HAP-1 (cell line): ENCODE data around the gene MBD4.
A peak's percentile ranks its signal among the peaks of the same experiment; 100 is the strongest.

Experiments
- DNase-seq, 2 experiments: peaks; one replicate each; pipeline ENCODE4 v3.0.0-alpha.2; 2016 to 2020; ENCODE audit warnings: low spot score in 2 of 2
- H3K27me3 ChIP-seq: fragments of 250-450 bp; sonication (Bioruptor Pico); 2 replicates; pipeline ENCODE4 v1.5.1; 2020; ENCODE audit warnings: low read depth, mild to moderate bottlenecking, moderate library complexity
- H3K36me3 ChIP-seq: fragments of 250-450 bp; sonication (Bioruptor Pico); replicated peaks from 2 replicates; pipeline ENCODE4 v1.5.1; 2020; ENCODE audit warnings: mild to moderate bottlenecking
- H3K4me1 ChIP-seq: fragments of 250-450 bp; sonication (Bioruptor Pico); 2 replicates; pipeline ENCODE4 v1.5.1; 2020; ENCODE audit warnings: mild to moderate bottlenecking
- H3K4me3 ChIP-seq: fragments of 250-450 bp; sonication (Bioruptor Pico); 2 replicates; pipeline ENCODE4 v1.5.1; 2020; ENCODE audit warnings: mild to moderate bottlenecking, moderate library complexity
- H3K9me3 ChIP-seq: fragments of 250-450 bp; sonication (Bioruptor Pico); 2 replicates; pipeline ENCODE4 v1.5.1; 2020; ENCODE audit warnings: mild to moderate bottlenecking, moderate library complexity
- in situ Hi-C: fragments of 300-500 bp; cut with MboI; formaldehyde crosslinking; loops from 3 replicates; pipeline ENCODE4 v1.14.3; 2020; ENCODE audit warnings: low sequenced_read_pairs, inconsistent platforms, mixed read lengths

The MBD4 gene

DNA sequence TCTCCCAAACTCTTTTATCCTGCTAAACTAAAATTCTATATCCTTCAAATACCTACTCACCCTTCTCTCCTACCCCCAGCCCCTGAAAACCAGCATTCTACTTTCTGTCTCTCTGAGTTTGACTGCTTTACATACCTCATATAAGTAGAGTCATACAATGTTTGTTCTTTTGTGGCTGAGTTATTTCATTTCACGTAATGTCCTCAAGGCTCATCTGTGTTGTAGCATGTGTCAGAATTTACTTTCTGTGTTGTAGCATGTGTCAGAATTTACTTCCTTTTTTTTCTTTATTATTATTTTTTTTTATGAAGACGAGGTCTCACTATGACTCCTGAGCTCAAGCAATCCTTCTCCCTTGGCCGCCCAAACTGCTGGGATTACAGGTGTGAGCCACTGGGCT lies 20.4 kb upstream of the MBD4 start:
- Histone ChIP-seq H3K36me3 (no peaks in the 10 kb centered on the region), H3K4me1 (no peaks in the 10 kb centered on the region), H3K4me3 (no peak overlapping the region), H3K9me3 (no peaks in the 10 kb centered on the region), H3K27me3 (no peaks in the 10 kb centered on the region)
- DNase-seq = no peak
- in situ Hi-C loops = no loop called here

DNA sequence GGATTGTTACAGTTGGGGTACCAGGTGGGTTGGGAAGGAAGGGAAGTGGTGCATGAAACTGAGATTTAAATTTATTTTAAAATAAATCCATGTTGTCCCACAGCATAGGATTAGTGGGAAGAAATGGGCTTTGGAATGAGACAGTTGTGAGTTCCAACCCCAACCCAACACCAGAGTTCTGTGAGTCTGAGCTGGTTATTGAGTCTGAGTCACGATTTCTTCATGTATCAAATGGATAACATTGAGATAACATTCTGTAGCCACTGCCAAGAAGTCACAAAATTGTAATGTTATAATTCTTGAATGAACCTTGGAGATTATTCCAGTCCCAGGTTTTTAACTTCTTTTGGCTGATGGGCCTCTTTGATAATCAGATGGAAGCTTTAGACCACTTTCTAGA lies 14.0 kb upstream of the MBD4 start:
- DNase-seq = no peak
- in situ Hi-C loops = no loop called here
- no peaks in the 10 kb centered on the region for H3K27me3 ChIP-seq
- H3K36me3 ChIP-seq = no peaks in the 10 kb centered on the region; the same call in 1 of the 2 replicates
- H3K4me1 ChIP-seq = peaks cover 15% of the 10 kb centered on the region
- H3K9me3 ChIP-seq = no peaks in the 10 kb centered on the region
- no peak overlapping the region for H3K4me3 ChIP-seq

DNA sequence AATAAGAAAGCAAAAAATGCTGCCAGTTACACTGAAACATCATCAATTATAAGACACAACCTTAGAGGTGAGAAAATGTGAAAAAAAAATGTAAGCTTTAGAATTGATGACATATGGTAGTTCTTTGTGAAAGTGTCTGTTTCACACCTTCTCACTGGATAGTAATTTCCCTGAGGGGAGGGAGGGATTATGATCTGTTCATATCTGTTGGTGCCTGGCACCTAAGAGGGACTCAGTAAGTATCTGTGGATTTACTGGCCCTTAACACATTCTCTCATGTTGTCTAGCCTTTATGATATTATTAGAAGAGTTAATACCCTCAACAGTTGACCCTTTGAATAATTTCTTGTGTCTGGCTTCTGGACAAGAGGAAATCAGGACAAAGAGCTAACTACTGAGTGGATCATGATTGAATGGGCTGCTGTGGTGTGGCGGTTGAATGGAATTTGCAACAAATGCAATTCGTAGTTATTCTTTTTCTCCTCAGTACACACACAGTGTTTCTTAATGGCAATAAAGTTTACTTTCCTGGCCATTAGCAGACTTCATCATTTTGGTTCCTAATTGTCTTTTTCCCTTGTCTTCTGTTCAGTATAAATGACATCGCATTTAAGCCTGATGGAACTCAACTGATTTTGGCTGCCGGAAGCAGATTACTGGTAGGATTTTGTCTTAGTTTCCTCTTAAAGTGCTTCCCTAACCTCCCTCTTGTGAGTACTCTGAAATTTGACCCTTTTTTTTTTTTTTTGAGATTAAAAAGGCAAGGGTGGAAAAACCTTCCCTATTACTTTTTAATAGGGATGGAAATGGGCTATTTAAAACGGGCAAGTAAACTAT lies 9.7 kb upstream of the MBD4 start:
- no peak overlapping the region for H3K4me3 ChIP-seq
- H3K4me1 ChIP-seq = peaks cover 22% of the 10 kb centered on the region
- peak in 1 of 2 experiments; percentile 52 for DNase-seq
- H3K9me3 ChIP-seq = no peaks in the 10 kb centered on the region
- H3K36me3 ChIP-seq = no peaks in the 10 kb centered on the region; the same call in 1 of the 2 replicates
- in situ Hi-C loops = no loop called here
- H3K27me3 ChIP-seq = no peaks in the 10 kb centered on the region

DNA sequence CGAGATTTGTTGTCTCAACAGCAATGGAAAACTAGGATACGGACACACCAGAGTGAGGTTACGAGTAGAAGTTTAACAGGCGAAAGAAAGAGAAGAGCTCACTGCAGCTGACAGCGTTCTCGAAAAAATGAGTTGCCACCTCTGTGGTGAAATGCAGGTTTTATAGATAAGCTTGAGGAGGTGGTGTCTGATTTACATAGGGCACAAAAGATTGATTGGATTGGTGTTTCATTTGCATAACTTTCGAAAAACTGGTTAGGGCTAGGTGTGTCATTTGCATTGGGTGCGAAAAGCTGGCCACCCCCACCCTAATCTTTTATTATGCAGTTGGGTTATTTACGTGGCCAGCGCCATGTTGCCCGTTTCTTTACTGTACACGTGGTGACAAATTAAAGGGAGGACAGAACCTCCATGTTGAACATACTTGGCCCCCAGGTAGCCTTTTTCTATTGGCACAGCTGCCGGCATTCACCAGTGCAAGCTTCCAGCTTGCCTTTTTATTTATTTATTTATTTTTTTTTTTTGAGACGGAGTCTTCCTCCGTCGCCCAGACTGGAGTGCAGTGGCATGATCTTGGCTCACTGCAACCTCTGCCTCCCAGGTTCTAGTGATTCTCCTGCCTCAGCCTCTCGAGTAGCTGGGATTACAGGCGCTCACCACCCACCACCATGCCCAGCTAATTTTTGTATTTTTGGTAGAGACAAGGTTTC lies 8.6 kb upstream of the MBD4 start:
- in situ Hi-C loops = no loop called here
- peaks cover 22% of the 10 kb centered on the region for H3K4me1 ChIP-seq
- no peaks in the 10 kb centered on the region for H3K27me3 ChIP-seq
- H3K36me3 ChIP-seq = no peaks in the 10 kb centered on the region
- no peaks in the 10 kb centered on the region for H3K9me3 ChIP-seq
- DNase-seq = peak in 1 of 2 experiments; percentile 23
- H3K4me3 ChIP-seq = no peak overlapping the region

DNA sequence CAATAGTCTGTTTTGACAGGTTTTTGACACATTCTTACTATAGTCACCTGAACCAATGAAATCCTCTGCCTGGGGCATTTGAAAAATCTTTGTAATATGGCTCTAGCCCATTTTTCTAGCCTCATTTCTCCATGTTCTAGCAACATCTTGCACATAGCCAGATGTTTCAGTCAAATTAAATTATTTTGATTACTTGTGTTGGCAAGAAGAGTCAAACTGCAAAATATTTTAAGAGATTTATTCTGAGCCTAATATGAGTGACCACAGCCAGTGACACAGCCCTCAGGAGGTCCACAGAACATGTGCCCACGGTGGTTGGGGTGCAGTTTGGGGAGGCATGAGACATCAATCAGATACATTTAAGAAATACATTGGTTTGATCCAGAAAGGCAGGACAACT lies 7.2 kb upstream of the MBD4 start:
- Histone ChIP-seq H3K4me1 (peaks cover 22% of the 10 kb centered on the region), H3K27me3 (no peaks in the 10 kb centered on the region), H3K4me3 (no peak overlapping the region), H3K36me3 (no peaks in the 10 kb centered on the region), H3K9me3 (no peaks in the 10 kb centered on the region)
- DNase-seq = no peak
- in situ Hi-C loops = no loop called here

DNA sequence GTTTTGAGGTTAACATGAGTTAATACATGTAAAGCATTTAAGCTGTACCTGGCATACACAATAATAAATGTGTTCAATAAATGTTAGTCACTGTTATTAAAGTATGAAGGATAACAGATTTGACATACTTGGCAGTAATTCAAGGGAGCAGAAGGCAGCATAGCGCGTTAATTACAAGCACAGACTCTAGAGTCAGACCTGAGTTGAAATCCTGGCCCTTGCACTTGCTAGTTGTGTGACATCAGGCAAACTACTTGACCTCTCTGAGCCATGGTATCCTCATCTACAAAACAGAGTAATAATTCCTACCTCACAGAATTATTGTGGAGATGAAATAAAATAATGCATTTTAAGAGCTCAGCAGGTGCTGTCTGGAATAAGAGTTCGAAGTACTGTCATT lies 5.7 kb upstream of the MBD4 start:
- Histone ChIP-seq H3K36me3 (no peaks in the 10 kb centered on the region), H3K4me3 (no peak overlapping the region), H3K27me3 (no peaks in the 10 kb centered on the region), H3K4me1 (peaks cover 31% of the 10 kb centered on the region), H3K9me3 (no peaks in the 10 kb centered on the region)
- in situ Hi-C loops = no loop called here
- no peak for DNase-seq

DNA sequence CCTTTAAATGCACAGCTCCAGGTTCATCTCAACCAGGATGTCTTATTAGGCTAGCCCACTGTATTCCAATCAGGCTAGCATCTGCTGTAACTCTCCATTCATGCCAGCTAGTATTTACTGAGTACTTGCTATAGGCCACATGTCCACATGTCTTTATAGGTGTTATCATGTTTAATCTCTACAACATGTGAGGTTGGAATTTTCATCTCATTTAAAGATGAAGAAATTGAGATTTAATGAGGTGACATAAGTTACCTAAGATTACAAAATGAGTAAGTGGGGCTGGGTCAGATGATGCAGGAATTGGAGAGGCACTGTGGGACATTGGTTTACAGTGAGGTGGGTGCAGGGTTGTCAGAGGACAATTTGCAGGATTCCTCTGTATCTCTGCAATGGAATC lies 3.2 kb upstream of the MBD4 start:
- no peak overlapping the region for H3K4me3 ChIP-seq

DNA sequence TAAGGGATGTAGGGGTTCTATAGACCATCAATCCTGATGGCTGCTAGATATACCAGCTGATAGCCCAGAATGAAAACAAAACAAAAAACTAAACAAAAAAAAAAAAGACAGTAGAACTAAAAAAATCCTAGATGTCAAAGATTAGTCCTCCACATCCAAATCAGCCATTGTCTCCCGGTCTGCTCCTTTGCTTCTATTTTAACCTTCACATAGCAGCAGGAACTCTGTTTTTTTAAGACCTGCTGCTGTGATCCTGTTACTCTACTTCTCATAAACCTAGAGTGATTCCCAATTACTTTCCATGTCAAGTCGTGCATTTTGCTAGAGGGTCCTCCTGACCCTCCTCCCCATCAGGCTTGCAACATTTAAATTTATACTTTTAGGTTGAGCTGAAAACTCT lies 2.7 kb upstream of the MBD4 start:
- no peak for DNase-seq
- no peaks in the 10 kb centered on the region for H3K9me3 ChIP-seq
- H3K4me3 ChIP-seq = no peak overlapping the region
- H3K36me3 ChIP-seq = peaks cover 3% of the 10 kb centered on the region
- no peaks in the 10 kb centered on the region for H3K27me3 ChIP-seq
- peaks cover 11% of the 10 kb centered on the region for H3K4me1 ChIP-seq
- in situ Hi-C loops = no loop called here

More for the DNA sequence above, 3.2 kb upstream of the MBD4 start:
- Histone ChIP-seq H3K9me3 (no peaks in the 10 kb centered on the region), H3K4me1 (peaks cover 12% of the 10 kb centered on the region), H3K27me3 (no peaks in the 10 kb centered on the region), H3K36me3 (no peaks in the 10 kb centered on the region; the same call in 1 of the 2 replicates)
- DNase-seq = no peak
- in situ Hi-C loops = no loop called here

DNA sequence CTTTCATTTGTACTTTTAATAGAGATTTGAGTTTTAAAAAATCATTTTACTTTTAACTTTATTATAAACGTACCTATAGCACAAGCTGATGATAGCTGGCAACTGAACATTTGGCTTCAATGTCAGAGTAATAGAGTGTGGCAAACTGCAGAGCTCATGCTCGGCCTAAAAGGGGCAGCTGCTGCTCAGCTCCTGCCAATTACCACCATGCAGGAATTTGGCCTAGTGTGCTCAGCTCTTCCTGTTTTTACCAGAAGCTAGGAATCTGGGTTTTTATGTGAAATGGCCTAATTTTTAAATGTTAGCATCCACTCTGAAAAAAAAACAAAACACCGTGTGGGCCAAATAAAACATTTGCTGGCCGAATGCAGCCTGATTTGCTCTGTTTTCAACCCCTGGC lies 2.0 kb upstream of the MBD4 start:
- Histone ChIP-seq H3K9me3 (no peaks in the 10 kb centered on the region), H3K27me3 (no peaks in the 10 kb centered on the region), H3K36me3 (peaks cover 10% of the 10 kb centered on the region), H3K4me3 (no peak overlapping the region), H3K4me1 (peaks cover 11% of the 10 kb centered on the region)
- no peak for DNase-seq
- in situ Hi-C loops = no loop called here

DNA sequence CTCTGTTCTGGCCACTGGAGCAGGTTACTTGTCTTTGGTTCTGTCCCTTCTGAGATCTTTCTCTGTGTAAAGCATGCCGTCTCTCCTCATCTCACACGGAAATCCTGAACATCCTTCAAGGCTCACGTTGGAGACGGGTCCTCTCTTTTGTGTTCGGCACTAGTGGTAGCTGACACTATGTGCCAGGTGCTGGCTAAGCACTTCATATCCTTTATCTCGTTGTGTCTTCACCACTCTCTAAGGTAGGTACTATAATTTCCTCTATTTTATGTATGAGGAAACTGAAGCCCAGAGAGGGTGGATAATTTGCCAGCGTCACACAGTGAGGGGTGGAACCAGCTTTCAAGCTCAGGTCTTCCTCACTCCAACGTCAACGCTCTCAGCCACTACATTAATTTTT lies 1.5 kb upstream of the MBD4 start:
- Histone ChIP-seq H3K4me1 (peaks cover 11% of the 10 kb centered on the region), H3K9me3 (no peaks in the 10 kb centered on the region), H3K4me3 (peak overlapping the region; percentile 90), H3K36me3 (peaks cover 11% of the 10 kb centered on the region), H3K27me3 (no peaks in the 10 kb centered on the region)
- in situ Hi-C loops = no loop called here
- DNase-seq = no peak

DNA sequence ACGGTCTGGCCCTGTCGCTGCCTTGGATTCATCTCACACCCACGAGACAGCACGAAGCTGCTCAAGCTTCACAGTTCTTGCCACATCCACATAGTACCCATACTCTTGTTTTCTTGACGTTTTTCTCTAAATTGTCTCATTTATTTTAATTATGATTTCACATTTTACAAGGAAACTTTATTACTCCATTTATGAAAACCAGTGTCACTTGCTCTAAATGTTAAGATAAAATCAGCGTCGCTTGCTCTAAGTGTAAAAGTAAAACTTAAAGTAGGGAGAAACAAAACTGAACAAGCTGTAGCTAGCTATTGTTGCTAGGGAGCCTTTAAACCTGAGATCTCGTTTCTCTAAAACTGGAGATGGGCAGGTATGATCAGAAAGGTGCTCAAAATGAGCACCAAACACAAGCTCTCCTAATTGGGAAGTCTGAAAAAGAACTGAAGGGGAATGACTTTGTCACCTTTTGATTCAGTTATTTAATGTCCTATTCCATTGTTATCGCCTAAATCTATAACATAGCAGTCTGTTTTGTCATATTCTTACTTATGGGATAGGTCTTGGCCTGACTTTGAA lies 956 bp upstream of the MBD4 start:
- no peaks in the 10 kb centered on the region for H3K27me3 ChIP-seq
- in situ Hi-C loops = no loop called here
- peaks cover 11% of the 10 kb centered on the region for H3K4me1 ChIP-seq
- H3K36me3 ChIP-seq = peaks cover 11% of the 10 kb centered on the region
- H3K4me3 ChIP-seq = peak overlapping the region; percentile 90
- no peak for DNase-seq
- H3K9me3 ChIP-seq = no peaks in the 10 kb centered on the region

DNA sequence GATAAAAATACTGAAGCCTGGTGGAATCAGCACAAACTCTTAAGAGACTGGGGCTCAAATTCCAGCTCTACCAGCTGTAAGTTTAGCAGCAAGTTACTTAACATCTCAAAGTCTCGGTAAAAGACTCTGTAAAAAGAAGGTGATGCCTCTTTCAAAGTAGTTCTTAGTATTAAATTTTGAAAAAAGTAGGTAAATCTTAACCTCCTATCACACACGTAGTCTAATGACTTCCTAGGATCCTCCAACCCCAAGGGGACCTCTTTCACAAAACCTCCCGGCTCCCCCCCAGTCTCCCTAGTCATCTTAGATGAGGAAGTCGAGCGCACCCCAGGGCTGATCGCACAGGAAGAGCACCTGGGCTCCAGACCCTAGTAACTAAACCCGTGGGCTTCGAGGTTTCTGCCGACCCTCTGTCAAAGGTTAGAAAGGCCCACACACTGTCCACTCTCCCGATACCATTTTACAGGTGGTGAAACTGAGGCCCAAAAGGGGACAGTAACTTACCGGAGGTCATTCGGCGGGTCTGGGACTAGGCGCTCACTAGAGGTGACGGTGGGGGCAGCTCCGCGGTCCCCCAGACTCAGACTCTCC lies 427 bp downstream of the MBD4 start:
- in situ Hi-C loops = no loop called here
- peaks cover 11% of the 10 kb centered on the region for H3K36me3 ChIP-seq
- H3K27me3 ChIP-seq = no peaks in the 10 kb centered on the region
- peak overlapping the region; percentile 90 for H3K4me3 ChIP-seq
- H3K4me1 ChIP-seq = peaks cover 11% of the 10 kb centered on the region
- peak in 1 of 2 experiments; percentile 32 for DNase-seq
- no peaks in the 10 kb centered on the region for H3K9me3 ChIP-seq

DNA sequence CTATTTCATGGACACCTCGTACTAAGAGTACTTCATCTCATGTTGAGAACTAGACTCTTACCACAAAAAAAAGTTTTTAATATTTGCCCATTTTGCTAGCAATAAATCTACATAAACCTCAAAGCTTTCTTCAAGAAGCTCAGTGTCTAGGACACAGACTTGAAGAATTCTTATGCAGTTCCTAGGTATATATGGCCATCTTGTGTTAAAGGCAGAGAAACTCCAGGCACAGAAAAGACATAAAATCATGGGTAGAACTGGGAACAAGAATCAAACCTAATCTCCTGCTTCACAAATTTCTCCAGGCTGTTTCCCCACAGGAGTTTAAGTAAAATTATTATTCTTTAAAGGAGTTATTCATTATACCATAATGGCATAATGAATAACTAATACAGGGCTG lies 4.4 kb downstream of the MBD4 start:
- in situ Hi-C loops = no loop called here
- no peak overlapping the region for H3K4me3 ChIP-seq
- no peaks in the 10 kb centered on the region for H3K27me3 ChIP-seq
- DNase-seq = no peak
- H3K9me3 ChIP-seq = no peaks in the 10 kb centered on the region
- H3K4me1 ChIP-seq = peaks cover 3% of the 10 kb centered on the region; the same call in 1 of the 2 replicates
- peaks cover 40% of the 10 kb centered on the region for H3K36me3 ChIP-seq

DNA sequence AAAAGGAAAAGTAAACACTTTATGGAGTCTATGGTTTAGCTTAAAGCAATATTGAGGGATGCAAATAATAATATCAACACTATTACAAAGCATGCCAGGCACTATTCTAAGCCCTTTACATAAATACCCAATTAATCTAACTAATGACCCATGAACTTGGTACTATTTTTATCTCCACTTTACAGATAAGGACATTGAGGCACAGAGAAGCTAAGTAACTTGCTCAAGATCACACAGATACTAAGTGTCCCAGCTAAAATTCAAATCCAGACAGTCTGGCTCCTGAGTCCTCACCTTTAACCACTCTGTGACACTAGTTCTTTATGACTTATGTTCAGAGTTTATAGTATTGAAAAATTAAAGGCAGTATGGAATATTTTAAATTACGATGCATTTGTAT lies 5.6 kb downstream of the MBD4 start:
- H3K4me1 ChIP-seq = peaks cover 3% of the 10 kb centered on the region; the same call in 1 of the 2 replicates
- H3K4me3 ChIP-seq = no peak overlapping the region
- peaks cover 40% of the 10 kb centered on the region for H3K36me3 ChIP-seq
- no peak for DNase-seq
- H3K9me3 ChIP-seq = no peaks in the 10 kb centered on the region
- no peaks in the 10 kb centered on the region for H3K27me3 ChIP-seq
- in situ Hi-C loops = no loop called here
